Measurements from ENCODE around the gene HK1.

- TF ChIP-seq CTCF (IDR thresholded peaks at IDR 0.05; ENCODE audit: low read depth, low read length) (no peak), POLR2A (IDR thresholded peaks at IDR 0.05; ENCODE audit: extremely low read depth, insufficient read length) (no peak), MAX (IDR thresholded peaks at IDR 0.05; ENCODE audit: low read depth, low read length) (no peak), MYC (IDR thresholded peaks at IDR 0.05; ENCODE audit: low read depth, low read length) (no peak)
Observed at GRCh38 chr10:69422676-69423075, 144.4 kb downstream of the HK1 start.

All from NB4 (cell line).